Measurements from ENCODE around the gene FMC1.

Gene FMC1

GRCh38 chr7:139367438-139368155 lies 26.5 kb downstream of the FMC1 start:
- DNase-seq (ENCODE audit: low read depth, low spot score) = no peak
- H3K4me3 ChIP-seq (ENCODE audit: low read length) = no peak overlapping the region

DNA sequence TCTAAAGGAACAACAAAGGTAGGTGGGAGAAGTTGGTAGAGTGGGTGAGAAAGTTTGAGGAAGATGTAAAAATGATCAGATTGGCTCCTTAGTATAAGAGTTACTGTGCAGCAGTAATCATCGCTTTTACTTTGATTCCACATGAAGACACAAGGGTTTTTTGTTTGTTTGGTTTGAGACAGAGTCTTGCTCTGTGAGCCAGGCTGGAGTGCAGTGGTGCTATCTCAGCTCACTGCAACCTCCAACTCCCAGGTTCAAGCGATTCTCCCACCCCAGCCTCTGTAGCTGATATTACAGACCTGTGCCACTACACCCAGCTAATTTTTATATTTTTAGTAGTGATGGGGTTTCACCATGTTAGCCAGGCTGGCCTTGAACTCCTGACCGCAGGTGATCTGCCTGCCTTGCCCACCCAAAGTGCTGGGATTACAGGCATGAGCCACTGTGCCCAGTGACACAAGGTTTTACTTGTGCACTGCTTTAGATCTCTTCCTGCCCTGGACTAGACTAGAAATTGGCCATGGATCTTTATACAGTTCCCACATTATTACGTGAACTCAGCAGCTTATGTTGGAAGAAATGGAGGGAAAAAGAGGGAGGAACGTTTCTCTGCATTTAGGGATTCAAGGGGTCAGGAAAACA lies 29.3 kb downstream of the FMC1 start:
- DNase-seq (ENCODE audit: low read depth, low spot score) = no peak
- H3K4me3 ChIP-seq (ENCODE audit: low read length) = no peak overlapping the region

DNA sequence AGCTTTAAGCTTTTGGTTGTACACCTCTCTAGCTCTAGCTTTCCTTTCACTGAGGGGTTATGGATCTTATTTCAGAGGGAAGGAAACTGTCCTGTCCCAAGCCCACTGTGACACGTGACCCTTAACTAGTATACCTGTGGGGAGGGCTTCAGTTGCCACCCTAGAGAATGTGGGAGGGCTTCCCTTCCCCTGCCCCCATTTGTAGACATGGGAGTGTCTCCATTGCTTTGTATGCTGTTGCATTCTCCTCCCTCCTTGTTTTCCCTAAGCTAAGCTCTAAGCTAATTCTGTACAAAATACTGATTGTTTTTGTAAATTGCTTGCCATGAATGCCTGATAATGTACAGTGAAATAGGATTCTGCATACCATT lies 29.8 kb downstream of the FMC1 start:
- DNase-seq (ENCODE audit: low read depth, low spot score) = no peak
- H3K4me3 ChIP-seq (ENCODE audit: low read length) = no peak overlapping the region

- no peak for DNase-seq (ENCODE audit: low read depth, low spot score)
- no peak overlapping the region for H3K4me3 ChIP-seq (ENCODE audit: low read length)
Observed at GRCh38 chr7:139374246-139374645, 33.1 kb downstream of the FMC1 start.

DNA sequence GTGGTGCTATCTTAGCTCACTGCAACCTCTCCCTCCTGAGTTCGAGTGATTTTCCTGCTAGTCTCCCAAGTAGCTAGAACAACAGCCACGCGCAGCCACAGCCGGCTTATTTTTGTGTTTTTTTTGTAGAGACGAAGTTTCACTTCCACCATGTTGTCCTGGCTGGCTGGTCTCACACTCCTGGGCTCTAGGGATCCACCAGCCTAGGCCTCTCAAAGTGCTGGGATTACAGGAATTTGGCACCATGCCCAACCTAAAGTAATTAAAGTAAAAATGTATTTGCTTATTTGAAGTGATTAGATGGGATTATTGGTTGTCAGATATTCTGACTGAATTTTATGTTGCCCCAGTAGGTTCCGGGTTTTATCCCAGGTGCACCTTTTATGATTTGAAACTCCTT lies 41.3 kb downstream of the FMC1 start:
- no peak for DNase-seq (ENCODE audit: low read depth, low spot score)
- H3K4me3 ChIP-seq (ENCODE audit: low read length) = no peak overlapping the region

DNA sequence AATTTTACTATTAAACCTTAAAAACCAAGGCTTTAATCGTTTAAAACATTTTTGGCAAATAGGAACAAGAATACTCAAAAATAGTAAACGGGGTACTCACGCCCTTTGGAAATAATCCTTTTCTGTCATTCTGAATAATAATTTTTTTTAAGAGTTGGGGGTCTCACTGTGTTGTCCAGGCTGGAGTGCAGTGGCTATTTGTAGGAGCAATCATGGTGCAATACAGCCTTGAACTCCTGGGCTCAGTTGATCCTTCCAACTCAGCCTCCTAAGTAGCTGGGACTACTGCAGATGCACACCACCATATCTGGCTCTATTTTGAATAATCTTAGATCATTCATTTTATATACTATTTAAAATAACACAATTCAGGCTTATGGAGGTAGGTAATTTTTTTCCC lies 43.5 kb downstream of the FMC1 start:
- no peak for DNase-seq (ENCODE audit: low read depth, low spot score)
- no peak overlapping the region for H3K4me3 ChIP-seq (ENCODE audit: low read length)

GRCh38 chr7:139387594-139387993 lies 46.5 kb downstream of the FMC1 start:
- no peak for DNase-seq (ENCODE audit: low read depth, low spot score)
- no peak overlapping the region for H3K4me3 ChIP-seq (ENCODE audit: low read length)

- no peak for DNase-seq (ENCODE audit: low read depth, low spot score)
Observed at GRCh38 chr7:139389091-139389490, 48.0 kb downstream of the FMC1 start.

DNA sequence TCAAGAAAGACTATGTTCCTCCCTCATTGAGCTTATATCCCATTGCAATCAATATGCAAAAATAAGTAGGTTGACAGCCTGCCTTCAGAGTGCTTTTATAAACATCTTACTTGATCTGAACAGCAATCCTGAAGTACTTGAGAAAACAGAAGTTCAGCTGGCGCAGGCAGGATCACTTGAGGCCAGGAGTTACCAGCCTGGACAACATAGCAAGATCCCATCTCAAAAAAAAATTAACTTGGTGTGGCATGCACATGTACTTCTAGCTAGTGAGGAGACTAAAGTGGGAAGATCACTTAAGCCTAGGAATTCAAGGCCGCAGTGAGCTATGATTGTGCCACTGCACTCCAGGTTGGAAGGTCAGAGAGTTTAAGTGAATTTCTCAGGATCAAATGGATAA lies 48.6 kb downstream of the FMC1 start:
- DNase-seq (ENCODE audit: low read depth, low spot score) = no peak
- no peak overlapping the region for H3K4me3 ChIP-seq (ENCODE audit: low read length)

More at GRCh38 chr7:139389091-139389490, 48.0 kb downstream of the FMC1 start:
- no peak overlapping the region for H3K4me3 ChIP-seq (ENCODE audit: low read length)

DNA sequence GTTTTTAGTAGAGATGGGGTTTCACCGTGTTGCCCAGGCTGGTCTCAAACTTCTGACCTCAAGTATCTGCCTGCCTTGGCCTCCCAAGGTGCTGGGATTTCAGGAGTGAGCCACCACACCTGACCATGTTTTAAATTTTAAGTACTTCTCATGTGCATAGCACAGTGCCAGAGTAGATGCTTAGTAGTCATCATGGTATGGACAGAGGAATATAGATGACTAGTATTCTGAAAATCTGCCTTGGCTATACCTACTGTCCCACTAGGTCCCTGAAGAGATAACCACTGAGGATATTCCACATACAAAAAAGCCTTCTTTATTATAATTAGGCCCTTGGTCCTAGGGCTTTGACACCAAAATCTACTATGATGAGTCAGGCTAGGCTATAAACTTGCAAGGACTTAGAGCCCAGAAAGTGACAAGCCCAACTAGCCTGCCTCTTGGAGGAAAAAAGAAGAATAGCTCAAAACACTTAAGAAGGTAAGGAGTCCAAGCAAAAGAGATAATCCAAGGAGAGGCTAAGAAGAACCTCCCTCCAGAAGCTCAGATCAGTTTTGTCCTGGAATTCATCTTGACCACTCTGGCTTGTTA lies 52.6 kb downstream of the FMC1 start:
- no peak for DNase-seq (ENCODE audit: low read depth, low spot score)

GRCh38 chr7:139394540-139394939 lies 53.4 kb downstream of the FMC1 start:
- no peak overlapping the region for H3K4me3 ChIP-seq (ENCODE audit: low read length)
- peak; percentile 68 for DNase-seq (ENCODE audit: low read depth, low spot score)

More for the DNA sequence above, 52.6 kb downstream of the FMC1 start:
- H3K4me3 ChIP-seq (ENCODE audit: low read length) = no peak overlapping the region
